ENCODE data around the gene NTRK2. TPM values are rescaled to one million over a fixed set of nuclear protein-coding genes. Genes with fewer than 3 reads are reported as not detected.
A peak's percentile ranks its signal among the peaks of the same experiment; 100 is the strongest.

NTRK2 gene
- total RNA-seq, 6 donors from 2014 or later: 0.30 to 16.8 (median 2.6) TPM

GRCh38 chr9:84775056-84775643 lies 105.6 kb downstream of the NTRK2 start:
- DNase-seq (no peak), ATAC-seq (ENCODE audit: low FRiP score in 2 of 2) (no peak)
- Histone ChIP-seq H3K4me1 (peaks cover 0 to 2% (median 0%) of the 10 kb centered on the region in 4 donors), H3K27me3 (no peaks in the 10 kb centered on the region), H3K4me3 (no peak overlapping the region), H3K27ac (no peak overlapping the region), H3K36me3 (no peaks in the 10 kb centered on the region), H3K9me3 (no peaks in the 10 kb centered on the region)
- 96 to 97% methylated on average over 4 of the region's 4 CpGs for WGBS, 2 donors
- TF ChIP-seq POLR2A (IDR thresholded peaks at IDR 0.05) (no peak), EP300 (IDR thresholded peaks at IDR 0.05) (no peak), CTCF (IDR thresholded peaks at IDR 0.05) (no peak), POLR2AphosphoS5 (IDR thresholded peaks at IDR 0.05) (no peak)

GRCh38 chr9:84778570-84778969 lies 109.0 kb downstream of the NTRK2 start:
- no peak for DNase-seq
- H3K9me3 ChIP-seq: no peaks in the 10 kb centered on the region
- WGBS, 2 donors: 93 to 100% methylated on average over 4 to 5 of the region's 5 CpGs
- no peak for TF ChIP-seq EP300 (IDR thresholded peaks at IDR 0.05)
- TF ChIP-seq CTCF (IDR thresholded peaks at IDR 0.05): no peak
- TF ChIP-seq POLR2A (IDR thresholded peaks at IDR 0.05): no peak
- TF ChIP-seq POLR2AphosphoS5 (IDR thresholded peaks at IDR 0.05): no peak
- ATAC-seq (ENCODE audit: low FRiP score in 2 of 2): no peak
- no peaks in the 10 kb centered on the region for H3K36me3 ChIP-seq
- no peak overlapping the region for H3K27ac ChIP-seq
- no peak overlapping the region for H3K4me3 ChIP-seq
- H3K4me1 ChIP-seq: no peaks in the 10 kb centered on the region
- no peaks in the 10 kb centered on the region for H3K27me3 ChIP-seq

- TF ChIP-seq CTCF (IDR thresholded peaks at IDR 0.05) (no peak), EP300 (IDR thresholded peaks at IDR 0.05) (no peak), POLR2A (IDR thresholded peaks at IDR 0.05) (no peak), POLR2AphosphoS5 (IDR thresholded peaks at IDR 0.05) (no peak)
- no peak for DNase-seq
- Histone ChIP-seq H3K36me3 (no peaks in the 10 kb centered on the region), H3K4me3 (no peak overlapping the region), H3K27ac (no peak overlapping the region), H3K9me3 (no peaks in the 10 kb centered on the region), H3K4me1 (no peaks in the 10 kb centered on the region), H3K27me3 (no peaks in the 10 kb centered on the region)
- no peak for ATAC-seq (ENCODE audit: low FRiP score in 2 of 2)
- 71 to 82% methylated on average over 3 of the region's 3 CpGs for WGBS, 2 donors
Measured at GRCh38 chr9:84779883-84780282, 110.4 kb downstream of the NTRK2 start.

- ATAC-seq (ENCODE audit: low FRiP score in 2 of 2) (no peak), DNase-seq (no peak)
- Histone ChIP-seq H3K9me3 (no peaks in the 10 kb centered on the region), H3K4me1 (no peaks in the 10 kb centered on the region), H3K27ac (no peak overlapping the region), H3K27me3 (no peaks in the 10 kb centered on the region), H3K36me3 (no peaks in the 10 kb centered on the region), H3K4me3 (no peak overlapping the region)
- WGBS, 2 donors: 96 to 99% methylated on average over 5 of the region's 5 CpGs
- no peak for TF ChIP-seq CTCF (IDR thresholded peaks at IDR 0.05)
- TF ChIP-seq POLR2AphosphoS5 (IDR thresholded peaks at IDR 0.05): no peak
- no peak for TF ChIP-seq EP300 (IDR thresholded peaks at IDR 0.05)
- TF ChIP-seq POLR2A (IDR thresholded peaks at IDR 0.05): no peak
Measured at GRCh38 chr9:84780385-84780784, 110.9 kb downstream of the NTRK2 start.

- Histone ChIP-seq H3K27ac (no peak overlapping the region), H3K4me3 (no peak overlapping the region), H3K9me3 (no peaks in the 10 kb centered on the region), H3K27me3 (no peaks in the 10 kb centered on the region), H3K4me1 (no peaks in the 10 kb centered on the region), H3K36me3 (no peaks in the 10 kb centered on the region)
- no peak for ATAC-seq (ENCODE audit: low FRiP score in 2 of 2)
- no peak for DNase-seq
- peak in 3 of 6 experiments; percentile 20 to 21 (median 21) for TF ChIP-seq CTCF (IDR thresholded peaks at IDR 0.05)
- TF ChIP-seq POLR2A (IDR thresholded peaks at IDR 0.05): no peak
- WGBS, 2 donors: 43 to 56% methylated on average over 2 of the region's 2 CpGs
Measured at GRCh38 chr9:84781458-84781857, 111.9 kb downstream of the NTRK2 start.

All from upper lobe of left lung (tissue), 6 donors.